SK-N-SH treated with all-trans-retinoic acid at 6 μM for 48 hours (cell line): Measurements from ENCODE around the gene CDC20.

ENCODE experiments used
- ARNTL ChIP-seq: fragments of 450-650 bp; formaldehyde crosslinking; IDR thresholded peaks from 2 replicates; pipeline ENCODE4 v1.5.0; 2020; ENCODE audit warnings: low read depth, mild to moderate bottlenecking, moderate library complexity, borderline replicate concordance
- GLIS3 ChIP-seq: fragments of 250-450 bp; sonication (Bioruptor Pico); IDR thresholded peaks from 2 replicates; pipeline ENCODE4 v1.5.0; 2020; ENCODE audit warnings: mild to moderate bottlenecking, moderate library complexity
- PATZ1 ChIP-seq: fragments of 250-450 bp; sonication (Bioruptor Pico); IDR thresholded peaks from 2 replicates; pipeline ENCODE4 v1.8.0; 2020; ENCODE audit warnings: mild to moderate bottlenecking, moderate library complexity, borderline replicate concordance
- TCF4 ChIP-seq: fragments of 250-450 bp; sonication (Bioruptor Pico); IDR thresholded peaks from 2 replicates; pipeline ENCODE4 v1.8.0; 2021; ENCODE audit warnings: mild to moderate bottlenecking, moderate library complexity, borderline replicate concordance
- ZNF565 ChIP-seq: fragments of 450-650 bp; formaldehyde crosslinking; conservative IDR thresholded peaks from 2 replicates; pipeline ENCODE4 v1.5.0; 2020; ENCODE audit warnings: low read depth, mild to moderate bottlenecking, moderate library complexity

GRCh38 chr1:43312212-43312623, 46.6 kb upstream of the CDC20 start:
- TF ChIP-seq GLIS3 (CRISPR knock-in tag) = no peak
- TF ChIP-seq PATZ1 (CRISPR knock-in tag) = no peak
- TF ChIP-seq ZNF565 (CRISPR knock-in tag) = no peak
- TF ChIP-seq TCF4 (CRISPR knock-in tag) = no peak
- TF ChIP-seq ARNTL (CRISPR knock-in tag) = no peak
